Panc1 (cell line): Measurements from ENCODE around the gene SAA4. TPM values are rescaled to one million over a fixed set of nuclear protein-coding genes. Genes with fewer than 3 reads are reported as not detected.
"Not testable (repeated sequence)": the region's sequence is repeated elsewhere in the genome, so short reads cannot be mapped to it uniquely, and the experiment has no call there.

ENCODE experiments used
- ATAC-seq: fragments of 200-7000 bp; cut with Tn5 transposase; 2 replicates; pipeline ENCODE4 v1.9.1; 2020; ENCODE audit warnings: mild to moderate bottlenecking, moderate library complexity
- BruUV-seq: library from RNA; stranded (reverse); fragments of 400-500 nt; replicated peaks from 2 replicates; lab custom pipeline; 2021; lab: Mats Ljungman, UMichigan
- CTCF ChIA-PET: fragments of 300-600 bp; sonication (Branson Sonifier 250); formaldehyde crosslinking; loops from one replicate; lab custom pipeline; 2022; ENCODE audit warnings: antibody characterized with exemption; lab: Charles Lee
- POLR2A ChIA-PET: fragments of 300-600 bp; sonication (Branson Sonifier 250); formaldehyde crosslinking; loops from one replicate; lab custom pipeline; 2022; ENCODE audit warnings: antibody characterized with exemption; lab: Charles Lee
- DNase-seq: peaks from one replicate; pipeline ENCODE4 v3.0.0-alpha.2; 2010; ENCODE audit warnings: low read depth, low spot score
- H3K27ac ChIP-seq: 2 replicates; pipeline ENCODE4 v1.5.1; 2011; ENCODE audit warnings: mild to moderate bottlenecking, low read length, inconsistent platforms
- H3K27me3 ChIP-seq: fragments of 200-500 bp; sonication (Bioruptor generic); 2 replicates; pipeline ENCODE4 v1.6.0; 2014; ENCODE audit warnings: low read length, inconsistent platforms; ENCODE audit not compliant: control insufficient read depth, insufficient read depth
- H3K36me3 ChIP-seq: fragments of 200-500 bp; sonication (Bioruptor generic); 2 replicates; pipeline ENCODE4 v1.5.1; 2014; ENCODE audit warnings: inconsistent platforms, mild to moderate bottlenecking, low read length, moderate library complexity; ENCODE audit not compliant: control insufficient read depth, insufficient read depth
- H3K4me1 ChIP-seq: 2 replicates; pipeline ENCODE4 v1.5.1; 2011; ENCODE audit warnings: inconsistent platforms, mild to moderate bottlenecking, low read length, moderate library complexity; ENCODE audit not compliant: control insufficient read depth, insufficient read depth
- H3K4me3 ChIP-seq, 2 experiments: 2 replicates each; pipeline ENCODE4 v1.5.1; 2011 to 2012; ENCODE audit warnings: low read depth in 2 of 2, low read length in 2 of 2, mild to moderate bottlenecking in 2 of 2, inconsistent platforms in 1 of 2, moderate library complexity in 1 of 2
- H3K9me3 ChIP-seq: fragments of 200-500 bp; sonication (Bioruptor generic); 2 replicates; pipeline ENCODE4 v1.5.1; 2014; ENCODE audit warnings: low read depth, mild to moderate bottlenecking, inconsistent platforms, low read length, moderate library complexity; ENCODE audit not compliant: control insufficient read depth, insufficient read depth
- POLR2AphosphoS5 ChIP-seq: IDR thresholded peaks from 2 replicates; pipeline ENCODE4 v1.6.1; 2012; ENCODE audit warnings: mild to moderate bottlenecking, low read depth, low read length, moderate library complexity
- SIN3A ChIP-seq: IDR thresholded peaks from 2 replicates; pipeline ENCODE4 v1.6.1; 2012; ENCODE audit warnings: low read depth, mild to moderate bottlenecking, low read length, moderate library complexity, borderline replicate concordance; ENCODE audit not compliant: insufficient read depth
- TCF7L2 ChIP-seq: IDR thresholded peaks from 2 replicates; pipeline ENCODE4 v1.6.1; 2011; ENCODE audit warnings: mild to moderate bottlenecking, low read depth, low read length, inconsistent platforms
- in situ Hi-C: cut with HindIII; loops from 2 replicates; pipeline ENCODE4 v1.10.0; 2016; ENCODE audit warnings: low sequenced_read_pairs, low pct_unique_long_range_greater_than_20kb
- intact Hi-C: fragments of 100-400 bp; cut with micrococcal nuclease; formaldehyde crosslinking; loops from one replicate; pipeline ENCODE4 v1.10.0; 2022; ENCODE audit not compliant: unreplicated experiment
- total RNA-seq: library from RNA; stranded (reverse); gene quantifications from one replicate; pipeline ENCODE4 v1.2.1, GENCODE V29; 2021; ENCODE audit not compliant: unreplicated experiment
- TF ChIP-seq, protein P1 (sequence below): fragments of 450-650 bp; IDR thresholded peaks from 2 replicates; pipeline ENCODE4 v1.5.1; 2017; ENCODE audit warnings: mild to moderate bottlenecking
- TF ChIP-seq, protein P2 (sequence below), 2 experiments: IDR thresholded peaks; 2 replicates each; pipeline ENCODE4 v1.6.1; 2011 to 2012; ENCODE audit warnings: low read depth in 2 of 2, control low read depth in 1 of 2, low read length in 1 of 2, mild to moderate bottlenecking in 1 of 2, moderate library complexity in 1 of 2; ENCODE audit not compliant: insufficient read depth in 1 of 2

Gene SAA4
- total RNA-seq, 1 experiment from 2014 or later, result not detected

DNA sequence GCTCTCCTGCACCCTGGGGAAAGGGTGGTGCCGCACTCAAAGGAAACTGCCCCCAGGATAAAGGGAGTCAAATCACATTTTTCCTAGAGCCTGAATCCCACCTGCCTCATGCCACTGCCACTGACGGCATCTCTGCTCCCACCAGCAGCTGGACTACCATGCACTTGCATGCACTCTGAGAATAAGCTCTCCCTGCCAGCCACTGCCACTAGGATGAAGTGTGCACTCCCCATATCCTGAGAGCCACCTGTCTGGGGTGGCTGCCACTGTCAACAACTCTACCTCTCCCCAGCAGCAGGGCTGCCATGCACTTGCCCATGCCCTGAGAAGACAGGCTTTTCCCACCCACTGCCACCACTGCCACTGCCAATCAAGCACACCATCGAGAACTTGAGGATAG, 32.4 kb downstream of the SAA4 start:
- no peaks in the 10 kb centered on the region for H3K9me3 ChIP-seq
- ATAC-seq (peak; percentile 34; the same call in 1 of the 2 replicates), DNase-seq (no peak)
- TF ChIP-seq, protein P1, sequence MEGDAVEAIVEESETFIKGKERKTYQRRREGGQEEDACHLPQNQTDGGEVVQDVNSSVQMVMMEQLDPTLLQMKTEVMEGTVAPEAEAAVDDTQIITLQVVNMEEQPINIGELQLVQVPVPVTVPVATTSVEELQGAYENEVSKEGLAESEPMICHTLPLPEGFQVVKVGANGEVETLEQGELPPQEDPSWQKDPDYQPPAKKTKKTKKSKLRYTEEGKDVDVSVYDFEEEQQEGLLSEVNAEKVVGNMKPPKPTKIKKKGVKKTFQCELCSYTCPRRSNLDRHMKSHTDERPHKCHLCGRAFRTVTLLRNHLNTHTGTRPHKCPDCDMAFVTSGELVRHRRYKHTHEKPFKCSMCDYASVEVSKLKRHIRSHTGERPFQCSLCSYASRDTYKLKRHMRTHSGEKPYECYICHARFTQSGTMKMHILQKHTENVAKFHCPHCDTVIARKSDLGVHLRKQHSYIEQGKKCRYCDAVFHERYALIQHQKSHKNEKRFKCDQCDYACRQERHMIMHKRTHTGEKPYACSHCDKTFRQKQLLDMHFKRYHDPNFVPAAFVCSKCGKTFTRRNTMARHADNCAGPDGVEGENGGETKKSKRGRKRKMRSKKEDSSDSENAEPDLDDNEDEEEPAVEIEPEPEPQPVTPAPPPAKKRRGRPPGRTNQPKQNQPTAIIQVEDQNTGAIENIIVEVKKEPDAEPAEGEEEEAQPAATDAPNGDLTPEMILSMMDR, result no peak
- no peak for TF ChIP-seq SIN3A
- TF ChIP-seq TCF7L2, result no peak
- TF ChIP-seq, protein P2, sequence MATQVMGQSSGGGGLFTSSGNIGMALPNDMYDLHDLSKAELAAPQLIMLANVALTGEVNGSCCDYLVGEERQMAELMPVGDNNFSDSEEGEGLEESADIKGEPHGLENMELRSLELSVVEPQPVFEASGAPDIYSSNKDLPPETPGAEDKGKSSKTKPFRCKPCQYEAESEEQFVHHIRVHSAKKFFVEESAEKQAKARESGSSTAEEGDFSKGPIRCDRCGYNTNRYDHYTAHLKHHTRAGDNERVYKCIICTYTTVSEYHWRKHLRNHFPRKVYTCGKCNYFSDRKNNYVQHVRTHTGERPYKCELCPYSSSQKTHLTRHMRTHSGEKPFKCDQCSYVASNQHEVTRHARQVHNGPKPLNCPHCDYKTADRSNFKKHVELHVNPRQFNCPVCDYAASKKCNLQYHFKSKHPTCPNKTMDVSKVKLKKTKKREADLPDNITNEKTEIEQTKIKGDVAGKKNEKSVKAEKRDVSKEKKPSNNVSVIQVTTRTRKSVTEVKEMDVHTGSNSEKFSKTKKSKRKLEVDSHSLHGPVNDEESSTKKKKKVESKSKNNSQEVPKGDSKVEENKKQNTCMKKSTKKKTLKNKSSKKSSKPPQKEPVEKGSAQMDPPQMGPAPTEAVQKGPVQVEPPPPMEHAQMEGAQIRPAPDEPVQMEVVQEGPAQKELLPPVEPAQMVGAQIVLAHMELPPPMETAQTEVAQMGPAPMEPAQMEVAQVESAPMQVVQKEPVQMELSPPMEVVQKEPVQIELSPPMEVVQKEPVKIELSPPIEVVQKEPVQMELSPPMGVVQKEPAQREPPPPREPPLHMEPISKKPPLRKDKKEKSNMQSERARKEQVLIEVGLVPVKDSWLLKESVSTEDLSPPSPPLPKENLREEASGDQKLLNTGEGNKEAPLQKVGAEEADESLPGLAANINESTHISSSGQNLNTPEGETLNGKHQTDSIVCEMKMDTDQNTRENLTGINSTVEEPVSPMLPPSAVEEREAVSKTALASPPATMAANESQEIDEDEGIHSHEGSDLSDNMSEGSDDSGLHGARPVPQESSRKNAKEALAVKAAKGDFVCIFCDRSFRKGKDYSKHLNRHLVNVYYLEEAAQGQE (IDR thresholded peaks at IDR 0.05; ENCODE audit: insufficient read depth in 1 of 2, low read depth in 2 of 2, low read length in 1 of 2), result no peak
- no peak for TF ChIP-seq POLR2AphosphoS5
- H3K36me3 ChIP-seq, result no peaks in the 10 kb centered on the region
- H3K4me1 ChIP-seq, result no peaks in the 10 kb centered on the region
- in situ Hi-C loops, result no loop called here
- POLR2A ChIA-PET, result no interaction called here
- H3K27me3 ChIP-seq, result no peaks in the 10 kb centered on the region; the same call in 1 of the 2 replicates
- no peak overlapping the region for H3K27ac ChIP-seq
- BruUV-seq, result no TSS peak
- H3K4me3 ChIP-seq, result no peak overlapping the region
- intact Hi-C loops, result loop anchor here (5.0 kb wide), 1 partner anchor 87 kb away; no protein-coding TSS in a partner anchor
- CTCF ChIA-PET, result interaction anchor here (0.5 to 1.2 kb wide), 6 partner anchors 18 to 128 kb away, joined by 3 to 22 read pairs (median 4); no protein-coding TSS in a partner anchor

DNA sequence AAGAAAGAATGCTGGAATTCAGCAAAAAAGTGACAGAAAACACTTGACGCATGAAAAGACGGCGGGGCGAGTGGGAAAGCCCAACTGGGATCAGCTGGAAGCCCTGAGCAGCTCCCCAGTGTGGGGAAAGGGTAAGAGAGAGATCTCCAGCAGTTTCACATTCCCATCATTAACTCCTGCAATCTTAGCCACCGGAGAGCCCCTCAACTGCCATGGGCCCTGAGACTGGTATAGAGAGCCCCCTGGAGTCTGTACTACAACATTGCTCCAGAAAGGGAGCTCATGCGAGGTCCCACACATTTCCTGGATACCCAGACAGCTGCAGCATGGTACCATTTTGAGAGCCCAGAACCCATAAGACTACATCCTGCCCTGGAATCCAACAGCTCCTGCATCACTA, 32.9 kb downstream of the SAA4 start:
- H3K4me3 ChIP-seq, result no peak overlapping the region
- intact Hi-C loops (loop anchor here (5.0 kb wide), 1 partner anchor 86 kb away; no protein-coding TSS in a partner anchor), in situ Hi-C loops (no loop called here)
- no peaks in the 10 kb centered on the region for H3K4me1 ChIP-seq
- H3K27me3 ChIP-seq, result no peaks in the 10 kb centered on the region; the same call in 1 of the 2 replicates
- DNase-seq (no peak), ATAC-seq (peak; percentile 88)
- no peak overlapping the region for H3K27ac ChIP-seq
- TF ChIP-seq, protein P1, result peak; percentile 72
- no peak for TF ChIP-seq TCF7L2
- no peaks in the 10 kb centered on the region for H3K9me3 ChIP-seq
- no TSS peak for BruUV-seq
- ChIA-PET POLR2A (no interaction called here), CTCF (interaction anchor here (0.5 to 1.2 kb wide), 6 partner anchors 19 to 127 kb away, joined by 3 to 22 read pairs (median 4); no protein-coding TSS in a partner anchor)
- no peaks in the 10 kb centered on the region for H3K36me3 ChIP-seq

DNA sequence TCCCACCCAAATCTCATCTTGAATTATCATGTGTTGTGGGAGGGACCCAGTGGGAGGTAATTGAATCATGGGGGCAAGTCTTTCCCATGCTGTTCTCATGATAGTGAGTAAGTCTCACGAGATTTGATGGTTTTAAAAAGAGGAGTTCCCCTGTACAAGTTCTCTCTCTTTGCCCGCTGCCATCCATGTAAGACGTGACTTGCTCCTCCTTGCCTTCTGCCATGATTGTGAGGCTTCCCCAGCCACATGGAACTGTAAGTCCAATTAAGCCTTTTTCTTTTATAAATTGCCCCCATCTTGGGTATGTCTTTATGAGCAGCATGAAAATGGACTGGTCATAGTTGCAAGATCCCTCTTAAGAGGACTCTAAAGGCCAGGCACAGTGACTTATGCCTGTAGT, 38.9 kb downstream of the SAA4 start:
- H3K36me3 ChIP-seq, POLR2A ChIA-PET, H3K9me3 ChIP-seq, H3K4me1 ChIP-seq, H3K27me3 ChIP-seq, H3K4me3 ChIP-seq, H3K27ac ChIP-seq, intact Hi-C loops, BruUV-seq, DNase-seq, ATAC-seq, in situ Hi-C loops, CTCF ChIA-PET: not testable (repeated sequence)
